Suppressor macrophage treated with lipopolysaccharide for 1 hour (primary cell): ENCODE results near the gene AGPAT3.
A peak's percentile ranks its signal among the peaks of the same experiment; 100 is the strongest.

Experiments used
- DNase-seq, 3 donors: peaks; one replicate each; pipeline ENCODE4 v3.0.0-alpha.2; 2020 to 2022

AGPAT3 gene

DNA sequence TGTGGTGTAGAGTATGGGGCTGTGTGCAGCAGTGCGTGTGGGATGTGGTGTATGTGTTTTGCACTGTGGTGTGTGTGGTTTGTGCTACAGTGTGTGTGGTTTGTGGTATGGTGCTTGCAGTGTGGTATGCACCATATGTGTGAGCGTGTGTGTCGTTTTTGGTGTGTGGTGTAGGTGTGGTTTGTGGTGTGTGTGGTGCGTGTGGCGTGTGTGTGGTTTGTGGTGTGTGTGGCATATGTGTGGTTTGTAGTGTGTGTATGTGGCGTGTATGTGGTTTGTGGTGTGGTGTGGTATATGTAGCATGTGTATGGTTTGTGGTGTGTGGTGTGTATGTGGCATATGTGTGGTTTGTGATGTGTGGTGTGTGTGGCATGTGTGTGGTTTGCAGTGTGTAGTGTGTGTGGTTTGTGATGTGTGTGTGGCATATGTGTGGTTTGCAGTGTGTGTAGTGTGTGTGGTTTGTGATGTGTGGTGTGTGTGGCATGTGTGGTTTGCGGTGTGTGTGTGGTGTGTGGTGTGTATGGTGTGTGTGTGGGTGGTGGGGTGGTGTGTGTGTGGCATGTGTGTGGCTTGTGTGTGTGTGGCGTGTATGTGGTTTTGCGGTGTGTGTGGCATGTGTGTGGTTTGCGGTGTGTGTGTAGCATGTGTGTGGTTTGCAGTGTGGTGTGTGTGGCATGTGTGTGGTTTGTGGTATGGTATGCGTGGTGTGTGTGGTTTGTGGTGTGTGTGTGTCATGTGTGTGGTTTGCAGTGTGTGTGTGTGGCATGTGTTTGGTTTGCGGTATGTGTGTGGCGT, 93.5 kb downstream of the AGPAT3 start:
- DNase-seq = no peak

DNA sequence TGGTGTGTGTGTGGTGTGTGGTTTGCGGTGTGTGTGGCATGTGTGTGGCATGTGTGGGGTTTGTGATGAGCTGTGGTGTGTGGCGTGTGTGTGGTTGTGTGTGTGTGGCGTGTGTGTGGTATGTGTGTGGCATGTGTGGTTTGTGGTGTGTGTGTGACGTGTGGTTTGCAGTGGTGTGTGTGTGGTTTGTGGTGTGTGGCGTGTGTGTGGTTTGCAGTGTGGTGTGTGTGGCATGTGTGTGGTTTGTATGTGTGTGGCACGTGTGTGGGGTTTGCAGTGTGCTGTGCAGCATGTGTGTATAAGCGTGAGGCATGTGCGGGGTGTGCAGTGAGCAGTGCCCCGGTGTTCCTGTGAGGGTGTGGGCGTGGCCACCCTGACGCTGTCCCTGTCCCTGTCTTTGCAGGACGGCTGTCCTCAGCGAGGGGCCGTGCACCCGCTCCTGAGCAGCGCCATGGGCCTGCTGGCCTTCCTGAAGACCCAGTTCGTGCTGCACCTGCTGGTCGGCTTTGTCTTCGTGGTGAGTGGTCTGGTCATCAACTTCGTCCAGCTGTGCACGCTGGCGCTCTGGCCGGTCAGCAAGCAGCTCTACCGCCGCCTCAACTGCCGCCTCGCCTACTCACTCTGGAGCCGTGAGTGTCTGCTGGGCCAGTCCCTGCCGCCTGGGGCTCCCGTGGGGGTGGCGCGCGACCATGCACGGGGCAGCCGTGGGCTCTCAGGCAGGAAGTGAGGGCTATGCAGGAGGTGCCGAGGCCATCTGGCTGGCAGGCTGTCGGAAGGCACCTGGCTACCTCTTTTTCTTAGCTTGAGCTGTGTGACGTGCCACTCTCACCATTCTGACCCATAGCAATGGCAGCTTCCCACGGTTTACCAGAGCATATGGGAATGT, 94.5 kb downstream of the AGPAT3 start:
- DNase-seq = no peak

DNA sequence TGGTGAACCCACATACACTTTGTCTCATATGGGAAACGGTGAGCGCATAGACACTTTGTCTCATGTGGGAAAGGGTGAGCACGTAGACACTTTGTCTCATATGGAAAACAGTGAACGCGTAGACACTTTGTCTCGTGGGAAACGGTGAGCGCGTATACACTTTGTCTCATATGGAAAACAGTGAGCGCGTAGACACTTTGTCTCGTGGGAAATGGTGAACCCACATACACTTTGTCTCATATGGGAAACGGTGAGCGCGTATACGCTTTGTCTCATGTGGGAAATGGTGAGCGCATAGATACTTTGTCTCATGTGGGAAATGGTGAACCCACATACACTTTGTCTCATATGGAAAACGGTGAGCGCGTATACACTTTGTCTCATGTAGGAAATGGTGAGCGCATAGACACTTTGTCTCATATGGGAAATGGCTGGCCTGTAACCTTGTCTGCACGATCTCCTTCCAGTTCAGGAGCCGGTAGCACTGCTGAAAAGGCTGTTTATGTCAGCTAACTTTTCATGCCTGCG, 96.4 kb downstream of the AGPAT3 start:
- DNase-seq = no peak

DNA sequence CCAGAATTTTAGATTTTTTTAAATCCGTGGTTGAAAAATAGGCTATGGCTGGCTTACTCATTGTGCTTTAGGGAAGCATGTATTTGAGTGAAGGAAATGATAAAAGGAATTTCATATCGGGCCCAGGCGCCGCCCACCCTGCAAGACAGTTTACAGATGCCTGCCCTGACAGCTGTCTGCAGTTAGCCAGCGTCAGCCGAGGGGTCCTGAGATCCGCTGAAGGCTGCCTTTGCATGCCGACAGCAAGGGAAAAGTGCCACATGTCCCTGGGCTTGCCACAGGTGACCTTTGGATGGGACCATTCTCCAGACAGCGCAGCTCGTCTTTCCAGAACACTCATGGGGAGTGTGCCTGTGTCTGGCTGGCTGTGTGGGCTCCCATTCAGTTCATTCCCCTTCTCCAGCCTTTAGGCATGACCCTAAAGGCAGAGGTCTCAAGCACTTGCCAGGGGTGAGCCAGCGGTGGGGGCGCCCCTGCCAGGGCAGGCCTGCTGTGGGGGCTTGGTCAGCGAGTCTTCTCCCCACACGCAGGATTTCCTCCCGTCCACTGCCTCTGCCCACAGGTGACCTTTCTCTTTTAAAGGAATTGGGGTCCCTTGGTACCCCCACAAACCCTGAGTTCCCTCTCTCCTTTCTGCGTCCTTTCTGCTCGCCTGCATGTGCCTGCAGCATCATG, 101.0 kb downstream of the AGPAT3 start:
- no peak for DNase-seq

DNA sequence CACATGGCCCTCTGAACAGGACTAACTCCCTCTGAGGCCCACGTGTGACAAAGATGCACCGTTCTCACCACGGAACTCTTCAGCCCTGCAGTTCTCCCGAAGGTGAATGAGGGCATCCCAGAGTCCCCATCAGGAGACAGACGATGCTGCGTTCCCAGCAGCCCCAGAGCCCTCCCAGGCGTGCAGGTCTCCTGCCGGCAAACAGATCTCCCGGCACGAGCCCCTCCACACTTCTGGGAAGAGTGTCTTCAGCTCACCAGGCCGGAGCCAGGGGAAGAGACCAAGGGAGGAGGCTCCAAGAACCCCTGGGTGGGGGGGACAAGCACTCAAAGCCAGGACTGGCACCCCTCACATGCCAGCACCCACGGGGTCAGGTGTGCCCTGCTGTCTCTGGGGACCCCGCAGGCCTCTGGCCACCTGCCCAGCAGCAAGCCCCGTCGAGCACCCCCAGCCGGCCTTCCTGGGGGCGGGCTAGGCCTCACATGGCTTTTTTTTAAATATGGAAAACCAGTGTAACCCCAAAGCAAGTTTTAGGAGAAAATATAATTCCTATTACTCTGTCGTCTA, 102.0 kb downstream of the AGPAT3 start:
- no peak for DNase-seq

DNA sequence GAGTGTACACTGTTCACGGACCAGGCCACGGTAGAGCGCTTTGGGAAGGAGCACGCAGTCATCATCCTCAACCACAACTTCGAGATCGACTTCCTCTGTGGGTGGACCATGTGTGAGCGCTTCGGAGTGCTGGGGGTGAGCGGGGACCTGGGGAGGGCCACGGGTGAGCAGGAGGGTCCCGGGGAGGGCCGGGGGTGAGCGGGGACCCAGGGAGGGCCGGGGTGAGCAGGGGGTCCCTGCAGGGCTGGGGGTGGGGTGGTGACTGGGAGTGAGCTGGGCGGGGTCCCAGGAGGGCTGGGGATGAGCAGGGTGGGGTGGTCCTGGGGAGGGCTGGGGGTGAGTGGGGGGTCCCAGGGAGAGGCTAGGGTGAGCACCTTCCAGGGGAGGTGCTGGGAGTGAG, 103.0 kb downstream of the AGPAT3 start:
- no peak for DNase-seq

DNA sequence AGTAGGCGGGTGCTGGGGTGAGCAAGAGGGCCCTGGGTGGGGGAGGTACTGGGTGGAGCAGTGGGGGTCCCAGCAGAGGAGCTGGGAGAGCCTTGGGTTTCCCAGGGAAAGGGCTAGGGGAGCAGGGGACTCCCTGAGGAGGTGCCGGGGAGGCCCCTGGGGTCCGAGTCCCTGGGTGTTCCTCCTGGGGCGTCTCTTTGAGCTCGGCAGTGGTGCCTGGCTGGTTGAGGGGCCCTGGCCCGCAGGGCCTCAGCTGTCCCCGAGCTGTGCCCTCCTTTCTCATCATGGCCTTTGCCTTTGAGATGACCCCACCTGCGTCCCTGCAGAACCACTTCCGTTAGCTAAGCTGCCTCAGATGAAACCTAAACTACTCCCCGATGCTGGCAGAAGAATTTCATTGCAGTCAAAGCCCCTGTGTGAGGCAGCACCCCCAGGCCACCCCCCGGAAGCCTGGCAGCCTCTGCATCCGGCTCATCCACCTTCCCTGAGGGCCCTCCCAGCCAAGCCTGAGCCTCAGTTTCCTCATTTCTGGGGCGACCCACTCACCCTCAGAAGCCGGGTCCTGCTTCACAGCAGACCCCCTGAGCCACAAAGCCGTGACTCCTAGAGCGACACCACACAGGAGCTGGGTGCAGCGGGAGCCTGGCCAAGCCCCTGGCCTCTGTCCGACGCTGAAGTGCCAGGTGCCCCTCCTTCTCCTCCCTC, 103.5 kb downstream of the AGPAT3 start:
- DNase-seq = no peak

DNA sequence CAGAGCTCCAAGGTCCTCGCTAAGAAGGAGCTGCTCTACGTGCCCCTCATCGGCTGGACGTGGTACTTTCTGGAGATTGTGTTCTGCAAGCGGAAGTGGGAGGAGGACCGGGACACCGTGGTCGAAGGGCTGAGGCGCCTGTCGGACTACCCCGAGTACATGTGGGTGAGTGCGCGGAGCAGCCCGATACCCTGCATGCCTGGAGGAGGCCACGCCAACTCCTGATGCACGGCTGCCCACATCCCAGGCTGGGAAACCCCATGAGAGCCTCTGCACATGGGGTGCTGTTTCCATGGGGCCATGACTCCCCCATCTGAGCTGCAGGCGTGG, 104.1 kb downstream of the AGPAT3 start:
- DNase-seq = no peak

DNA sequence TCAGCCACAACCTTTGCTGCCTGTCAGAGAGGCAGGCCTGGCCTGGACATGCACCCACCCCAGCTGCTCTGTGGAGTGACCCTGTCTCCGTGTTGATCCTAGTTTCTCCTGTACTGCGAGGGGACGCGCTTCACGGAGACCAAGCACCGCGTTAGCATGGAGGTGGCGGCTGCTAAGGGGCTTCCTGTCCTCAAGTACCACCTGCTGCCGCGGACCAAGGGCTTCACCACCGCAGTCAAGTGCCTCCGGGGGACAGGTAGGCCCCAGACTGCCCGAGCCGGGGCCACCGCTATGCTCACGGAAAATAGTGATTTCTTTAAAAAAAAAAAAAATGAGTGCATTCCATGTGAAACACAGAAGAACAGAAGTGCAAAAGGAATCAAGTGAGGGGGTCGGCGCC, 105.5 kb downstream of the AGPAT3 start:
- no peak for DNase-seq

DNA sequence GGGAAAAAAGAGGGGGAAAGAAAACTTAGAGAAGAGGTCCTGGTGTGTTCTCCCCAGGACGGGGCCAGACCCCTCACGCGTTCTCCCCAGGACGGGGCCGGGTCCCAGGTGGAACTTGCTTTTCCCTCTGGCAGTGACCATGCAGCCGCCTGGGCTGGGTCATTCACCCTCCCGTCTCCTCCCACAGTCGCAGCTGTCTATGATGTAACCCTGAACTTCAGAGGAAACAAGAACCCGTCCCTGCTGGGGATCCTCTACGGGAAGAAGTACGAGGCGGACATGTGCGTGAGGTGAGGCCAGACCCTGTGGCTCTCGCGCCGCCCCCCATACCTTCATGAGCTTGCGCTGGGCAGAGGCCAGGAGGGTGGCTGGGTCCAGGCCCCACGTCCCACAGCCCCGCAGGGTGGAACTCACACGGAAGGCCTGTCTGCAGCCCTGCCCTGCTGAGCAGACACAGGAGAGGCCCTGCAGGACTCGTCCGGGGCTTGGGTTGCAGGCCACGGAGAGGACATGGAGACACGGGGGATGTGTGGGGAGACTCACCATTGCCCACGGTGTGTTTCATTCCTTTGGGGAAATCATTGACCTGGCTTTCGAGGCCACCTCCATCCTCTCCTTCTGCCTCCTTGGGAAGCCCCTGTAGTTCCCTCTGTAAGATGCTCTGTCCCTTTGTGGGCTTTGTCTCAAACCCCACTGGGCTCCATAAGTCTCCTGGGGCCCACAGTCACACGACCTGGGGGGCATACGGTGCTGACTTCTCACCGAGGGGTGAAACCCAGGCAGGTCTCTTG, 106.4 kb downstream of the AGPAT3 start:
- DNase-seq = peak in 2 of 3 donors; percentile 18 to 24

DNA sequence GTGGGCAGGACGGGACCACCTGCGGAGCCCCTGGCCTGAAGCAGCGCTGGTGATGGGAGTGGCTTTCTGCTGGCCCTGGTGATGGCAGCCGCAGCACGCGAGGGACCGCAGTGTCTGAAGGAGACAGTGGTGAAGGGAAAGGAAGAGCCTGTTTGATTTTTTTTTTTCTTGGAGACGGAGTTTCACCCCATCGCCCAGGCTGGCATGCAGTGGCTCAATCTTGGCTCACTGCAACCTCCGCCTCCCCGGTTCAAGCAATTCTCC, 106.9 kb downstream of the AGPAT3 start:
- no peak for DNase-seq

DNA sequence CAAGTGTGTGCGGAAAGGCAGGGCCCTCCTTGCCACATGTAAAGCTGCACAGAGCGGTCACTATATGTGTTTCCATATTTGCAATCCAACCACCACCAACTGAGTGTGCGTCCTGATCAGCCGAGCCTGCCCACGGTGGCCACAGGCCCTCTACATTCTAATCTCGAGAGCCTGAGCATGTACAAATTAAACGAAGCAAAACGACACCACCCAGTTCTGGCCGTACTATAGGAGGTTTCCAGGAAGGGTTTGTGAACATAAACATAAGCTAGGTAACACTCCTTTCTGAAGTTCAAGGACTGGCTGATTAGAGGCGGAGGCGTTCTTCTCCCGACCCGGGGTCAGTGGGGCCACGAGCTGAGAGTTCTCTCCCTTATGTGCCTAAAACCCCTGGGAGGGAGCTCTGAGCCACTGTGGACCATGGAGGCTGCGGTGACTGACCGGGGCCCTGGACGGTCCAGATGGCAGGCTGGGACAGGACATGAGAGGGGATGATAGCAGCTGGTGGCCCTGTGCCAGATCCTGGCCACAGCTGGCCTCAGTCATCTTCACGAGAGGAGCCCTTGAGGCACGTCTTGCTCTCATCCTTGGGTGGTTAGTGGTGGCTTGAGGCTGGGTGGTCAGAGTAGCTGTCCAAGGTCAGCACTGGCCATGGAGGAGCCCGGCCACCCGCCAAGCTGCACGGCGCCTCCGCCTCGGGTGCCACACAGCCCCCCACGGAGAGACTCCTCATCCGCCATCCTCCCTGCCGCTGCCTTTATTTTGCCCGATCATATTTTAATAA, 108.0 kb downstream of the AGPAT3 start:
- DNase-seq = no peak

DNA sequence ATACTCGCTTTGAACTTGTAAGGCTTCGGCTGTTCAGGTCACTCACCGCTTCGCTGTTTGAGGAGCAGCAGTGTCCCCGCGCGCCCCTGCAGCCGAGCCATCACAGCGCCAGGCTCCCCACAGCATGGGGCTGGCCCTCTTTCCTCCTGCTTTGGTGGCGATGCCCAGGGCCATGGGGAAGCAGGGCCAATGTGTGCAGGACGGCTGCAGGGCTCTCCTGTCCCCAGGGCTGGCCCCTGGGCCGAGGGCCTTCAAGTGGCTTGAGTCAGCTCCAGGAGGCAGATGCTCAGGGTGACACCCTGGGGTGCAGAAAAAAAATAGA, 108.6 kb downstream of the AGPAT3 start:
- DNase-seq = no peak

DNA sequence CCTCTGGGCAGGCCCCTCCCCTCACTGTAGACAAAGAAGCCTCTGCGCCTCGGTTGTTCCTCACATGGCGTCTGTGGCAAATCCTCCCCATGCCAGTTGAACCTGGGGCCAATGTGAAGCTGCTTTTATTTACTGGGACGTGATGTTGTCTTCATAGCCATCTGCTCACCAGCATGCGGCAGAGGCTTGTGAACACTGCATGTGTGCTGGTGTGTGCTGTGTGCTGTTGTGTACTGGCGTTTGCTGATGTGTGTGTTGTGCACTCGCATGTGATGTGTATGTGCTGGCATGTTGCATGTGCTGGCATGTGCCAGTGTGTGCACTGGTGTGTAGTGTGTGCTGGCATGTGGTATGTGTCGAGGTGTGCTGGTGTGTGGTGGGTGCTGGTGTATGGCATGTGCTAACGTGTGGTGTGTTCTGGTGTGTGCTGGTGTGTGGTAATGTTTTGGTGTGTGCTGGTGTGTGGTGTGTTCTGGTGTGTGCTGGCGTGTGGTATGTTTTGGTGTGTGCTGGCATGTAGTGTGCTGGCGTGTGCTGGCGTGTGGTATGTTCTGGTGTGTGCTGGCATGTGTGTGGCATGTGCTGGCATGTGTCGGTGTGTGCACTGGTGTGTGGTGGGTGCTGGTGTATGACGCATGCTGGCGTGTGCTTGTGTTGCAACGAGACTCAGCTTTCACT, 109.9 kb downstream of the AGPAT3 start:
- DNase-seq = no peak

DNA sequence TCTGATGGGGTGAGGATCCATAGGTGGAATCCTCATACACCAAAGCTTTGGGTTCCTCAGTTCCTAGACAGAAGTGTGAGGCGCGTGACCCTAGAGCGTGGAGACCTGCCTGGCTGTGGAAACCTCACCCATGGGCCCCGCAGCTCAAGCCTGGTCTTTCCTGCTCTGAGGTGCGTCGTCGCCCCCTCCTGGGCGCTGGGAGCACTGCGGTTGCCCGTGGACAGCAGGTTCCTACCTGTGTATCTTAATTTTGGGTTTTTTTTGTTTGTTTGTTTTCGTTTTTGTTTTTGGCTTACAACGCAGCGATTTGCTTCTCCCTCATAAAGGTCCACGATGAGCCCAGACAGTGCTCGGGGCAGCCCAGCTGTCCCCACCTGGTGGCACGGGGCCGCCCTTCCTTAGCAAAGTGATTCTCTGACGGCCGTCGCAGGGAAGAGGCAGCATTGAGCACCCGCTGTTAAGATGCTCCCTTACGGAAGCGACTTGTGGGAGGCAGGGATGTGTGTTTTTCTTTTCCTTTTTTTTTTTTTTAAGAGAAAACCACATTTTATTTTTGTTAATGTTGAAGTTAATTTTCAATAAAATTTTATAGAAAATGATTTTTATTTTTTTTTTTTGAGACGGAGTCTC, 110.6 kb downstream of the AGPAT3 start:
- DNase-seq = peak; percentile 65 to 79 (median 66)

DNA sequence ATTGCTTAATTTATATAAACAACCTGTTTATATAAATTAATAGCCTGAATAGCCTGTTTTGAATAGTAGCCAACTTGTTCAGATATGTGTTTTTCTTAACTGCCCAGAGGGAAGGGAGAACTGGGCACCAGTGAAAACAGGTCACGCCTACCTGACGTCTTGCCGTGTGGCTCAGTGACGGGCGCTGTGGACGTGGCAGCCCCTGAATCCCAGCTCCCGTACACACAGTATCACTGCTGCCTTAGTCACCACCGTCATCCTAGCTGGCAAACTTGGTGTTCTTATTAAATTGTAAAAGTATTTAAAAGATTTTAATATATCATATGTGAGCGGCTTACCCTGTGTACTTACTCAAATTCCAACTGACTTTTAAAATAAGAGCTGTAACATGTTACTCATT, 111.6 kb downstream of the AGPAT3 start:
- no peak for DNase-seq

DNA sequence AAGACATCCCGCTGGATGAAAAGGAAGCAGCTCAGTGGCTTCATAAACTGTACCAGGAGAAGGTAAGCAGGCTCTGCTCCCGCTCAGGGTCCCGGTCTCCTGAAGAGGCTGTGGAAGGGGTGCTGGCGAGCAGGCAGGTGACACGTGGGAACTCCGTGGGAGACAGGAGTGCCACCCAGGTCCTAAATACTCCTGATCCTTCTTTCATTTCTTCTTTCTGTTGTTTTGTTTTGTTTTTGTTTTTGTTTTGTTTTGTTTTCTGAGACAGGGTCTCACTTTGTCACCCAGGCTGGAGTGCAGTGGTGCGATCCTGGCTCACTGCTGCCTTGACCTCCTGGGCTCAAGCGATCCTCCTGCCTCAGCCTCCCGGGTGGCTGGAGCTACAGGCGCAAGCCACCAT, 113.0 kb downstream of the AGPAT3 start:
- no peak for DNase-seq

DNA sequence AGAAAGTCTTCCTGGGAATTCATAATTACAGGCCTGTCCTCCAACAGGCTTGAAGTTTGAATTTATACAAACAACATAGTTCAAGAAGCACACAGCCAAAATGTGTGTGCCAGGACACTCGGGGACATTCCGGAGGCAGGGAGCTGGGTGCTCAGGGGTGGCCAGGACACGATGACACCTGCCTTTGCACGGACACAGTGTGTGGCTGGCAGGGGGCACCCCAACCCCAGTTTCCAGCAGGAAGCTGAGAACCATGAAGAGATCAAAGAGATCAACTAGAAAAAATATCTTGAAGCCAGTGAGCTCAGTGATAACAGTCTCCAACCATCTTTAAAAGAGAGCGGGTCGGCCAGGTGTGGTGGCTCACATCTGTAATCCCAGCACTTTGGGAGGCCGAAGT, 114.6 kb downstream of the AGPAT3 start:
- DNase-seq = no peak

DNA sequence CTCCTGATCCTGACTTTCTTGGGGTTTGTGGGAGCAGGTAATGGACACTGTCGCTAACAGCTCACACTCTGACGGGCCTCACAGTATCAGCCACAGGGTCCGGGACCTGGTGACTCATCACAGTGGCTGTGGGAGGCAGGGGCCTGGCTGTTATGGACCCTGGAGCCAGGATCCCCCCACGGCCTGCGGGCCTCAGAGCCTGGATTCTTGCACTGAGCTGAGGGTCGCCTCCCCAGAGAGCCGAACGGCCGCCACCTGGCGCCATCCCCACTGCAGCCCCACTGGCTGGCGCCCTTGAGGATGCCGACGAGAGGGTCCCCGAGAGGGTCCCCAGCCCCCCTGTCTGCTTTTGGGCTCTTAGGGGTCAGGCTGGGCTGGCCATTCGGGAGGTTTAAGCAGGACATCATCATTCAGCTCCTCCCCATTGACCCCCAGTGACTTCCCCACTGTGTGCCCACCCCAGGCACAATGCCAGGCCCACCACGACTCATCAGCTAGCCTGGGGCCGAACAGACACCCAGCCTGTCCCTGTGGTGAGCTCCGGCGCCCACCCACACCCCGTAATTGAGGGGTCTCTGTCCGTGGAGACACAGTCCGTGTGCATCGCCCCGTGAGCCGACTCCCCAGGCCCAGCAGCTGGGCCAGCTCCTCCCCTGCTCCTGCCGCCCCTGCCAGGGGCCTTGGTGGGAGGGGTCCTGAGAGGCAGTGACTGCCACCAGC, 116.3 kb downstream of the AGPAT3 start:
- no peak for DNase-seq

DNA sequence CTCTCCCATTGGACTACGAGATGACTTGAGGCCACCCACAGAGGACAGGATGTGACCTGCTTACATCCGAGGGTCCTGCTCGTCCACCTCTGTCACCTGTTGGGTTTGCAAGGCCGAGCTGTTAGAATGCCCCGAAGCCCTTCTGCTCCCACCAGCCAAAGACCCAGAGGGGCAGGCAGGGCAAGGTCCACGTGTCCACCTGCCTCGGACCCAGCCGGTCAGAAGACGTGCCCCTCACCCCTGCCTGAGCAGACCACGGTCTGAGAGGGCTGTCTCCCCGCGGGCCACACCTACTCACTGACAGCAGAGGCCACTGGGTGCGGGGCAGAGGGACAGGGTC, 116.8 kb downstream of the AGPAT3 start:
- no peak for DNase-seq
